HG03175 (cell line): ENCODE data around the gene AFAP1L1.

Experiments used
- ATAC-seq: cut with Tn5 transposase; IDR thresholded peaks from one replicate; pipeline ENCODE4 v1.9.1; 2021; ENCODE audit warnings: mild to moderate bottlenecking, moderate library complexity; ENCODE audit not compliant: unreplicated experiment

Gene AFAP1L1

DNA sequence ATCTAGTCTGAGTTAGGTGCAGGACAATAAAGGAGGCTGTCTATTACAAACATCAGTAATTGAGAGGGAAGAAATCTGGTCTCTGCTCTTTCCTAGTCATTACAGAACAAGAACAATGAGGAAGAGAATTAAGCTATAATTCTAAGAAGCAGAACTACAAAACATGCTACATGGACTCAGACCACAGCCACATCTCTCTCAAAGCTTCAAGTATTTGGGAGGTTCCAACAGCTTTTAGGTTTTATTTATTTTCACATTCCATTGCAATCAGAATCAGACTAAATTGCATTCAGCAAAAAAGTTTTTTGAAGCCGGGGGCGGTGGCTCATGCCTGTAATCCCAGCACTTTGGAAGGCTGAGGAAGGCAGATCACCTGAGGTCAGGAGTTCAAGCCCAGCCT lies 72.5 kb downstream of the AFAP1L1 start:
- ATAC-seq = no peak

DNA sequence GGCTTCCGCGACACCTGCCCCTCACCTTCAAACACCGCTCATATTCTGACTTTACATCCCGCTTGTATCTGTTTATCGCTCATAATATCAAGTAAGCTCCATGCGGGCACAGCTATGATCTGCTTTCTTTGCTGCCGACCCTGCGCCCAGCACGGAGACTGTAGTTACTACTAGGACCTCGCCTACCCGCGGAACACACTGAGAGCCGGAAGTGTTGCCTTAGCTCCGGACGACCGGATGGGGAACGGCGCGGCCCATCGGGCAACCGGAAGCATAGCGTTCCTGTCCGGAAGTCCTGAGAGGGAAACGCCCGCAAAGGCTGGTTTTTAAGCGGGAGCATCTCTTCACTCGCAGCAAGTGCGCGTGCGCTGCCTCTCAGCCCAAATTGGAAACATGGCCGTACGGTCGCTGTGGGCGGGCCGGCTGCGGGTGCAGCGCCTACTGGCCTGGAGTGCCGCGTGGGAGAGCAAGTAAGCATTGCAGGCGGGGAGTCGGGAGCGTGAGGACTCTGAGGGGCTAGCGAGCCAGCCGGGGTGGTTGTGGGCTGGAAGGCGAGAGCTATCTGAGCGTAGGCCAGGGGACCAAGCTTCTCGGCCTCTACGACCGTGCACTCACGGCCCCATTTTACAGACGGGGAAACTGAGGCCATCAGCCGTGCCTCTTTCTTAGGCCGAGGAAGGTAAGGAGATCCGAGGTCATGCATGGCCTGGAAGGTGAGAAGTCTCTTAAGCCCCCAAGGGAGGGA lies 73.7 kb downstream of the AFAP1L1 start, which contains the start of gene GRPEL2:
GRPEL2 (plus strand) TSS at position 353 of the 745 bp plus-strand sequence; CDS start at position 394, 41 bp downstream.
- peak; percentile 94 for ATAC-seq

- no peak for ATAC-seq
These were observed 74.2 kb downstream of the AFAP1L1 start for GRCh38 chr5:149345892-149346222.

DNA sequence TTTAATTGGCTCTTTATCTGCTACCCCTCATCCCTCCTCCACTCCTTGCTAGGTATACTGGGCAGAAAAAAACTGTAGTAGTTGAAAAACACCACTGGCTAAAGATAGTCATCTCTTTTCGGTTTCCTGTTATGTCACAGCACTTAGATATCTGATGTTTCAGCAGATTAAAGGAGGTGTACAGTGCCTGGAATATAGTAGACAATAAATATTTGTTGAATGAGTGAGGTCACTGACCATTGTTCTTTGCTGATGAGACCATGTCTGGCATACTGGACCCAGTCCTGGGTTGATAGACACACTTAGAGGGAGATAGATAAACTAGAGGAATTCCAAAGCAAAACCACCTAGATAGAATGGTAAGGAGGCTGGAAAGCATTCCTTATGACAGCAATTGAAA lies 76.9 kb downstream of the AFAP1L1 start:
- no peak for ATAC-seq

- ATAC-seq = no peak
These were observed 77.7 kb downstream of the AFAP1L1 start for GRCh38 chr5:149349382-149349781.

DNA sequence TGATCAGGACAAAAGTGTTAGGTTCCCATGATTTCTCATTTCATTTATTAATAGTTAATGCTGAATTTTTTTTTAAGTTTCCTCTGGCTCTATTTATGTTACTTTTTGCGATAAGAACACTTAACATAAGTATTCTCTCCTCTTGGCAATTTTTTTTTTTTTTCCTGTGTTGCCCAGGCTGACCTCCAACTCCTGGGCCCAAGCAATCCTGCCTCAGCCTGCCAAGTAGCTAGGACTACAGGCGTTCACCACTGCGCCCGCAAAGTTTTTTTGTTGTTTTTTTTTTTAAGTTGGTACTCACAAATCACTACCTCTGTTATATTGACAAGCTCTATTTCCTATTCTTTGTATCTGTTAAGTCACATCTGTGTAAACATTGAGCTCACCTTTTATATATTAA lies 80.5 kb downstream of the AFAP1L1 start:
- no peak for ATAC-seq

GRCh38 chr5:149353911-149354310 lies 82.3 kb downstream of the AFAP1L1 start:
- ATAC-seq = no peak

- ATAC-seq = no peak
These were observed 84.0 kb downstream of the AFAP1L1 start for GRCh38 chr5:149355688-149356087.

- ATAC-seq = no peak
These were observed 84.7 kb downstream of the AFAP1L1 start for GRCh38 chr5:149356391-149356790.

GRCh38 chr5:149357370-149358293 lies 86.0 kb downstream of the AFAP1L1 start, which contains the start of gene PCYOX1L:
Gene PCYOX1L (plus strand): TSS chr5:149358046. CDS start chr5:149358069, 23 bp downstream.
- peak; percentile 99 for ATAC-seq

DNA sequence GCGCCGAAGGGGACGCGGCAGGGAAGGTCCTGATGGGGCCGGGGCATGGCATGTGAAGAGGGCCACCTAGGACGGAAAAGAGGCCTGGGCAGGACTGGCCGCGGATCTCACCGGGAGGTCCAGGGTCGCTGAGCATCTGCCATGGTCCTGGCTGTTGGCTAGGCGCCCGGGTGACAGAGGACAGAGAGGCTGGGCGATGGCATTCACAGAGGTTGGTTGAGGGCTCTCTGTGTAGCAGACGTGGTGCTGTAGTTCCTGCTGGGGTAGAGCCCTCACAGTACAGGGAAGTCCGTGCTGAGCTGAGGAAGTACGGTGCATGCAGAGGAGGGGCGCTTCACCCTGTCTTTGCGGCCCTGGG lies 86.6 kb downstream of the AFAP1L1 start:
- ATAC-seq = peak; percentile 4

DNA sequence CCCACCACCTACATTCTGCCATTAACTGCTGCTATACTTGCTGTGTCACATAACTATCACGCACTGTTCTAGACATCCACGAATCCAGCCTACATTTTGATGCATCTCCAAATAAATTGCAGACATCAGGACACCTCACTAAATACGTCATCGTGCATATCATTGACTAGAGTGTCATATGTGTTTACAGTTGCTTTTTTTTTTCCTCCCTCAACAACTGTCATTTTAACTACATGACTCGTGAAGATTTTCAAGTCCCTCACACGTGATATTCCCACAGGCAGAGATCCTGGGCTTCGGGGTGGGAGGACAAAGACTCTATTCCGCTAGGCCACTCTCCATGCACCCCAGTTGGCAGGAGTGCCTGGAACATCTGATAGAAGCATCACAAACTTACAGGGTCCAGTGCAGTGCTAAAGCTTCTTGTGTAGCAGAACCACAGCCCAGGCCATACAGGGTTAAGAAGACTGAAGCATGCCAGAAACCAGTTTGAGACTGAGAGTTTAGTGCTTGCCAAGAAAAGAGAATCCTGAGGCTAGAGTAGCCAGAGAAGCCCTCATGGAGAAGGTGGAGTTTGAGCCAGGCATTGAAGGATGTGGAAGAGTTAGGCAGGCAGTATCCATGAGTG lies 87.3 kb downstream of the AFAP1L1 start:
- ATAC-seq = no peak

DNA sequence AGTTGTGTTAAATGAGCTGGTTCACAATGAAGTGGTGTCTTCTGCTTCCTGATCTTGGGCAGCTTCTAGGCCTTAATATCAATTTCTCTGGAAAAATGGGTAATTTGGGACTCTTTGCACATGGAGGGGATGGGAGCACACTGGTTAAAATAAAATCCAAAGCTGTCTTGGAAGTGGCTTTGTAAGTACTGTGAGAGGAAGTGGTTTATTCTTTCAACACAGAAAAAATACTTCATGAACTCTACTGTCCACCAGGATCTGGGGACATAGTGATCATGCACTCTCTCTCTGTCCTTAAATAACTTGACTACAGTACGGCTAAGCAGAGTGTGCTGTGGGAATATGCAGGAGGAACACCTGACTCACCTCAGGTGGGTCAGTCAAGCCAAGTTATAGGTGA lies 88.6 kb downstream of the AFAP1L1 start:
- ATAC-seq = no peak

GRCh38 chr5:149362541-149362940 lies 90.9 kb downstream of the AFAP1L1 start:
- no peak for ATAC-seq

DNA sequence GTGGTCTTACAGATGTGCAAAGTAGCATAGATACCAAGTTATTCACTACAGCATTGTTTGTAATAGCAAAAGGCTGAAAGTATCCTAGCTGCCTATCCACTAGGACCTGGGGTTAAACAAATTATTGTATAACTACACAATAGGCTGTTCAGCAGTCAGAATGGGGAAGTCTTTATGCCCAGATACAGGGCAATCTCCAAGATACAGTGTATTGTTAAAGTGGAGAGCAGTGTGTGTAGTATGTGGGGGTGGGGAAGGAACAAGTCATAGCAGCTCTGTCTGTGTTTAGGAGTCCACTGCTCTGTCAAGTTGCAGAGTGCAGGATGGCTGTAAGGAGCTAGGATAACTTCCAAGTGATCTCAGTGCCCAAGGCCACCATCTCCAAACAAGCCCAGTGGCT lies 91.7 kb downstream of the AFAP1L1 start:
- no peak for ATAC-seq

GRCh38 chr5:149363936-149364335 lies 92.3 kb downstream of the AFAP1L1 start:
- ATAC-seq = no peak

- no peak for ATAC-seq
These were observed 93.1 kb downstream of the AFAP1L1 start for GRCh38 chr5:149364719-149365118.

DNA sequence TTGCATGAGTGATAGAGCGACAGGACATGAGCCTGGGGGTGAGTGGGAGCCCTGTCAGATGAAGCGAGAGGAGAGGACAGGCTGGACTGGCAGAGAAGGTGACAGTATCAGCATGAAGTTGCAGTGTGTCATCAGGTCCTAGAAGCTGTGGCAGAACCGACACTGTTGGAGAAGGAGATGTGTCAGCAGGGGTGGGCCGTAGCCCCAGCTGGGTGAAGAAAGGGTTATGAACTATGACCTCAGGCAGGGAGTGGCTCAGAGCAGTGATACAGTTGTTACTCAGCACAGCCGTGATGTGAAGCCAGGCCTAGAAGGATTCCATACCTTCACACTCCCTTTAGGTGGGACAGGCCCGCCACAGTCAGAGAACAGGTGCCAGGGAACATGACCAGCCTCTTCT lies 93.8 kb downstream of the AFAP1L1 start:
- ATAC-seq = no peak

- ATAC-seq = no peak
These were observed 94.6 kb downstream of the AFAP1L1 start for GRCh38 chr5:149366169-149366729.

DNA sequence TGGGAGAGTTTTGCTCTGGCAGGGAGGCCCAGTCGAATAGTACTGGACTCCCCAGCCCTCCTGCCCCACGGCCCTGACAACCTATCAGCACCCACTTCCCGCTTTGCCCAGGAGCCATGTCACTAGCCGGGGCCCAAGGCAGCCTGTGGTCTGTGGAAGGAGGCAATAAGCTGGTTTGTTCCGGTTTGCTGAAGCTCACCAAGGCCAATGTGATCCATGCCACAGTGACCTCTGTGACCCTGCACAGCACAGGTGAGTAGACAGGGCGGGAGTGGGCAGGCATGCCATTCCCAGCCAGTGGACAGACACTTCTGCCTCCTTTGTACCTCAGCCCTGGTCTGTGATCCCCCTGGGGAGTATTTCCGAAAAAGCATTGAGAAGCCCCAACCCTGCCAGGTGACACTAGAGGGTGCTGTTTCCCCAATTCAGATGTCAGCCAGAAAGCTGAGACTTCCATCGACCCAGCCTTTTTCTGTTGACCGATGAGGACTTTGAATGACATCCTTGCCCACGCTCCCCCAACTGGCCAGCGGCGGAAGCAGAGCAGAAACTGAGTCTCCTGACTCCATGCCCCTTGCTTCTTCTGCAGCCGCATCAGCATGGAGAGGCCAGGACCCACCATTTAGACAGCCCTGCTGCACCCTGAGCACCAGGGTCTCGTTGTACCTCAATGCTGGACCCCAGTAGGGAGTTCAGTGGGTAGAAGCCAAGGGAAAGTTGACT lies 95.8 kb downstream of the AFAP1L1 start:
- peak; percentile 77 for ATAC-seq
